SK-N-SH treated with all-trans-retinoic acid at 6 μM for 48 hours (cell line): Measurements from ENCODE around the gene APAF1.

Experiments
- ATAC-seq: fragments of 200-7000 bp; cut with Tn5 transposase; 3 replicates; pipeline ENCODE4 v1.9.1; 2020; ENCODE audit warnings: mild to moderate bottlenecking, moderate library complexity
- ARNTL ChIP-seq: fragments of 450-650 bp; formaldehyde crosslinking; IDR thresholded peaks from 2 replicates; pipeline ENCODE4 v1.5.0; 2020; ENCODE audit warnings: low read depth, mild to moderate bottlenecking, moderate library complexity, borderline replicate concordance
- BACH2 ChIP-seq: fragments of 250-450 bp; sonication (Bioruptor Pico); IDR thresholded peaks from 2 replicates; pipeline ENCODE4 v1.9.0; 2021; ENCODE audit warnings: mild to moderate bottlenecking, borderline replicate concordance
- CREB5 ChIP-seq: fragments of 250-450 bp; sonication (Bioruptor Pico); IDR thresholded peaks from 2 replicates; pipeline ENCODE4 v1.5.1; 2020; ENCODE audit warnings: low read depth, mild to moderate bottlenecking, moderate library complexity
- CSDC2 ChIP-seq: fragments of 250-450 bp; sonication (Bioruptor Pico); IDR thresholded peaks from 2 replicates; pipeline ENCODE4 v1.5.0; 2020; ENCODE audit warnings: mild to moderate bottlenecking, moderate library complexity
- CSRNP3 ChIP-seq: fragments of 250-450 bp; sonication (Bioruptor Pico); IDR thresholded peaks from 2 replicates; pipeline ENCODE4 v1.5.1; 2021; ENCODE audit warnings: mild to moderate bottlenecking, moderate library complexity
- ESRRG ChIP-seq: fragments of 250-450 bp; sonication (Bioruptor Pico); IDR thresholded peaks from 2 replicates; pipeline ENCODE4 v1.6.1; 2021; ENCODE audit warnings: mild to moderate bottlenecking
- GLIS3 ChIP-seq: fragments of 250-450 bp; sonication (Bioruptor Pico); IDR thresholded peaks from 2 replicates; pipeline ENCODE4 v1.5.0; 2020; ENCODE audit warnings: mild to moderate bottlenecking, moderate library complexity
- ISL1 ChIP-seq: fragments of 250-450 bp; sonication (Bioruptor Pico); IDR thresholded peaks from 2 replicates; pipeline ENCODE4 v2.1.2; 2022; ENCODE audit warnings: mild to moderate bottlenecking, moderate library complexity
- PPARA ChIP-seq: fragments of 250-450 bp; sonication (Bioruptor Pico); IDR thresholded peaks from 2 replicates; pipeline ENCODE4 v1.5.0; 2020; ENCODE audit warnings: mild to moderate bottlenecking, borderline replicate concordance
- SNAI2 ChIP-seq: fragments of 250-450 bp; sonication (Bioruptor Pico); IDR thresholded peaks from 2 replicates; pipeline ENCODE4 v1.5.0; 2020; ENCODE audit warnings: mild to moderate bottlenecking, moderate library complexity
- TCF4 ChIP-seq: fragments of 250-450 bp; sonication (Bioruptor Pico); IDR thresholded peaks from 2 replicates; pipeline ENCODE4 v1.8.0; 2021; ENCODE audit warnings: mild to moderate bottlenecking, moderate library complexity, borderline replicate concordance
- TOX ChIP-seq: fragments of 250-450 bp; sonication (Bioruptor Pico); IDR thresholded peaks from 2 replicates; pipeline ENCODE4 v1.8.0; 2021; ENCODE audit warnings: mild to moderate bottlenecking, moderate library complexity, borderline replicate concordance
- ZC3H10 ChIP-seq: fragments of 250-450 bp; sonication (Bioruptor Pico); IDR thresholded peaks from 2 replicates; pipeline ENCODE4 v1.5.1; 2021; ENCODE audit warnings: mild to moderate bottlenecking, moderate library complexity
- ZFP3 ChIP-seq: fragments of 250-450 bp; sonication (Bioruptor Pico); IDR thresholded peaks from 2 replicates; pipeline ENCODE4 v1.5.0; 2020; ENCODE audit warnings: mild to moderate bottlenecking, moderate library complexity
- ZNF565 ChIP-seq: fragments of 450-650 bp; formaldehyde crosslinking; conservative IDR thresholded peaks from 2 replicates; pipeline ENCODE4 v1.5.0; 2020; ENCODE audit warnings: low read depth, mild to moderate bottlenecking, moderate library complexity
- ZNF70 ChIP-seq: fragments of 450-650 bp; formaldehyde crosslinking; IDR thresholded peaks from 2 replicates; pipeline ENCODE4 v1.5.0; 2020; ENCODE audit warnings: mild to moderate bottlenecking, moderate library complexity
- TF ChIP-seq, protein P1 (sequence below): fragments of 250-450 bp; sonication (Bioruptor Pico); IDR thresholded peaks from 2 replicates; pipeline ENCODE4 v1.8.0; 2021; ENCODE audit warnings: low read depth, mild to moderate bottlenecking, moderate library complexity, borderline replicate concordance
- TF ChIP-seq, protein P2 (sequence below): fragments of 250-450 bp; sonication (Bioruptor Pico); IDR thresholded peaks from 2 replicates; pipeline ENCODE4 v1.8.0; 2020; ENCODE audit warnings: mild to moderate bottlenecking, moderate library complexity, borderline replicate concordance
- TF ChIP-seq, protein P3 (sequence below): fragments of 250-450 bp; sonication (Bioruptor Pico); IDR thresholded peaks from 2 replicates; pipeline ENCODE4 v1.5.0; 2020; ENCODE audit warnings: mild to moderate bottlenecking, moderate library complexity

Gene APAF1

GRCh38 chr12:98730412-98730811, 85.3 kb downstream of the APAF1 start:
- TF ChIP-seq ISL1 (CRISPR knock-in tag), result no peak
- no peak for TF ChIP-seq ZC3H10 (CRISPR knock-in tag)
- TF ChIP-seq, all 23 proteins: peak for 0
- no peak for ATAC-seq

DNA sequence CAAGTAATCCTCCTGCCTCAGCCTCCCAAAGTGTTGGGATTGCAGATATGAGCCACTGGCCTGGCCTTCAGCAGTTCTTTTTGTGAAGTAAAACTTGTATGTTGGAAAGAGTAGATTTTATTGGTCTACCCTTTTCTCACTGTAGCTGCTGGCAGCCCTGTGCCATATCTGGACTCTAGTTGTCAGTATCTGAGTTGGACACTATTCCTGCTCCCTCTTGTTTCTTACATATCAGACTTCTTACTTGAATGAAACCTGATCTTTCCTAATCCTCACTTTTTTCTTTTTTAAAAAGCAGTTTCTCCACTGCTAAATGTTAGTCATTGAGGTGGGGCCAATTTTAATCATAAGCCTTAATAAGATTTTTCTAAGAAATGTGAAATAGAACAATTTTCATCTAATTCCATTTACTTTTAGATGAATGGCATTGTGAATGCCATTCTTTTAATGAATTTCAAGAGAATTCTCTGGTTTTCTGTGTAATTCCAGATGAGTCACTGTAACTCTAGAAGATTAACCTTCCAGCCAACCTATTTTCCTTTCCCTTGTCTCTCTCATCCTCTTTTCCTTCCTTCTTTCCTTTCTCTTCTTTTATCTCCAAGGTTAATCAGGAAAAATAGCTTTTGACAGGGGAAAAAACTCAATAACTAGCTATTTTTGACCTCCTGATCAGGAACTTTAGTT, 88.7 kb downstream of the APAF1 start:
- ATAC-seq, result peak; percentile 78
- TF ChIP-seq ZC3H10 (CRISPR knock-in tag) (peak; percentile 63; the same call in 1 of the 2 replicates), ZNF70 (CRISPR knock-in tag) (no peak)
- TF ChIP-seq, all 23 proteins: peak for 1

DNA sequence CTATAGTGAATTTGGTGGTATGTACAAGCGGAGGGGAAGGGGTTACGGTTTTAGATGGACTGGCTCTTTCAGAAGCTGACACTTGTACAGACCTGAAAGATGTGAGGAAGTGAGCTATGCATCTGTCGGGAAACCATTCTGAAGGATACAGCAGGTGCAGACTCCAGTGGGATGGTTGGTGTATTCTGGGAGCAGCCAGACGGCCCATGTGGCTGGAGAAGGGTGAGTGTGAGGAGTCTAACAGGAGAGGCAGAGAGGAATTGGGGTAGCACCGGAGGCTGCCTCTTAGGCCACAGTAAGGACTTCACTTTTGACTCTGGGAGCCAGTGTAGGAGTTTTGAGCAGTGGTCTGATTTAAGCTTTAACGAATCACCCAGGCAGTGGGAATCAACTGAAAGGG, 90.7 kb downstream of the APAF1 start:
- TF ChIP-seq CSRNP3 (CRISPR knock-in tag), result no peak
- TF ChIP-seq ZFP3 (CRISPR knock-in tag), result no peak
- TF ChIP-seq, protein P1, sequence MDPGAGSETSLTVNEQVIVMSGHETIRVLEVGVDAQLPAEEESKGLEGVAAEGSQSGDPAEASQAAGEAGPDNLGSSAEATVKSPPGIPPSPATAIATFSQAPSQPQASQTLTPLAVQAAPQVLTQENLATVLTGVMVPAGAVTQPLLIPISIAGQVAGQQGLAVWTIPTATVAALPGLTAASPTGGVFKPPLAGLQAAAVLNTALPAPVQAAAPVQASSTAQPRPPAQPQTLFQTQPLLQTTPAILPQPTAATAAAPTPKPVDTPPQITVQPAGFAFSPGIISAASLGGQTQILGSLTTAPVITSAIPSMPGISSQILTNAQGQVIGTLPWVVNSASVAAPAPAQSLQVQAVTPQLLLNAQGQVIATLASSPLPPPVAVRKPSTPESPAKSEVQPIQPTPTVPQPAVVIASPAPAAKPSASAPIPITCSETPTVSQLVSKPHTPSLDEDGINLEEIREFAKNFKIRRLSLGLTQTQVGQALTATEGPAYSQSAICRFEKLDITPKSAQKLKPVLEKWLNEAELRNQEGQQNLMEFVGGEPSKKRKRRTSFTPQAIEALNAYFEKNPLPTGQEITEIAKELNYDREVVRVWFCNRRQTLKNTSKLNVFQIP (CRISPR knock-in tag), result no peak
- no peak for TF ChIP-seq ARNTL
- no peak for TF ChIP-seq ZNF70 (CRISPR knock-in tag)
- no peak for TF ChIP-seq ISL1 (CRISPR knock-in tag)
- TF ChIP-seq ZNF565, result no peak

DNA sequence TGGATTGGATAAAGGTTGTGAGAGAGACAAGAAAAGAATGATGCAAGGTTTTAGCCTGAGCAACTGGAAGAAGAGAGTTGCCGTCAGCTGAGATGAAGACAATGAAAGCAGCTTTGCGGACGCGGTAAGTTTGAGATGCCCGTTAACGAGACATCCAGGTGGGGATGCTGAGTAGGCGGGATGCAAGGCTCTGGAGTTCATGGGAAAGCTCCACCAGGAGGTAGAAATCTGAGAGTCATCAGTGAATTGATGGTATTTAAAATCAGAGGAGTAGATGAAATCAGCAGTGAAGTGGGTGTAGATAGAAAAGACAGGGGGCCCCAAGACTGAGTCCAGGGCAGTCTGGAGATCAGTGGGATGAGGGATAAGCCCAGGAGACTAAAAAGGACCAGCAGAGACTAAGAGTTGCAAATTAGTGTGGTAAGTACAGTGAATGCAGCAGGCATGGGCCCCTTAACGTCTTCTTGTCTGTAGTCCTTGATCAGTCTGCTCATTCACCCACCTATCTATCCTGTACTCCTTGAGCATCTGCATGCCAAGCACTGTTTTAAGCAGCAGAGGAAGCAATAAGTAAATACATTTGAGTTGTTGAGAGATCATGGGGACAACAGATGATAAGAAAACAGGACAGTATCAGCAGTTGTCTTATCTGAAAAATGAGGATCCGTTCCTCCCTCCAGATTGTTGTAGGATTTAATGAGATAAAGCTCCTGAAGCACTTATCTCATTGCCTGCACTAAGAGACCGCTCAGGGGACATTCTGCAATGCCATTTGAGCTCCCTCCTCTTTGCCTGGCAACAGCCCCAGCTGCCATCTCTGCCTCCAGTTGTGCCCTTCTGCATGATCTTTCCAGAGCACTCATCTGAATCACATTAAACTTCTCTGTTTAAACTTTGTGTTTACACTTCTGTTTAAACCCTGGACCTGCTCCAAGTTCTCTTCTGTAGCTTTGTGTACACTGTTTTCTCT, 91.5 kb downstream of the APAF1 start:
- ATAC-seq, result peak; percentile 52
- TF ChIP-seq BACH2 (CRISPR knock-in tag), result no peak
- no peak for TF ChIP-seq ARNTL
- no peak for TF ChIP-seq ESRRG (CRISPR knock-in tag)
- no peak for TF ChIP-seq TOX (CRISPR knock-in tag)
- TF ChIP-seq CREB5 (CRISPR knock-in tag), result no peak
- no peak for TF ChIP-seq ZC3H10 (CRISPR knock-in tag)
- TF ChIP-seq PPARA (CRISPR knock-in tag), result no peak
- no peak for TF ChIP-seq GLIS3 (CRISPR knock-in tag)
- TF ChIP-seq, protein P2, sequence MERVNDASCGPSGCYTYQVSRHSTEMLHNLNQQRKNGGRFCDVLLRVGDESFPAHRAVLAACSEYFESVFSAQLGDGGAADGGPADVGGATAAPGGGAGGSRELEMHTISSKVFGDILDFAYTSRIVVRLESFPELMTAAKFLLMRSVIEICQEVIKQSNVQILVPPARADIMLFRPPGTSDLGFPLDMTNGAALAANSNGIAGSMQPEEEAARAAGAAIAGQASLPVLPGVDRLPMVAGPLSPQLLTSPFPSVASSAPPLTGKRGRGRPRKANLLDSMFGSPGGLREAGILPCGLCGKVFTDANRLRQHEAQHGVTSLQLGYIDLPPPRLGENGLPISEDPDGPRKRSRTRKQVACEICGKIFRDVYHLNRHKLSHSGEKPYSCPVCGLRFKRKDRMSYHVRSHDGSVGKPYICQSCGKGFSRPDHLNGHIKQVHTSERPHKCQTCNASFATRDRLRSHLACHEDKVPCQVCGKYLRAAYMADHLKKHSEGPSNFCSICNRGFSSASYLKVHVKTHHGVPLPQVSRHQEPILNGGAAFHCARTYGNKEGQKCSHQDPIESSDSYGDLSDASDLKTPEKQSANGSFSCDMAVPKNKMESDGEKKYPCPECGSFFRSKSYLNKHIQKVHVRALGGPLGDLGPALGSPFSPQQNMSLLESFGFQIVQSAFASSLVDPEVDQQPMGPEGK (CRISPR knock-in tag), result no peak
- TF ChIP-seq CSDC2, result no peak
- TF ChIP-seq, protein P3, sequence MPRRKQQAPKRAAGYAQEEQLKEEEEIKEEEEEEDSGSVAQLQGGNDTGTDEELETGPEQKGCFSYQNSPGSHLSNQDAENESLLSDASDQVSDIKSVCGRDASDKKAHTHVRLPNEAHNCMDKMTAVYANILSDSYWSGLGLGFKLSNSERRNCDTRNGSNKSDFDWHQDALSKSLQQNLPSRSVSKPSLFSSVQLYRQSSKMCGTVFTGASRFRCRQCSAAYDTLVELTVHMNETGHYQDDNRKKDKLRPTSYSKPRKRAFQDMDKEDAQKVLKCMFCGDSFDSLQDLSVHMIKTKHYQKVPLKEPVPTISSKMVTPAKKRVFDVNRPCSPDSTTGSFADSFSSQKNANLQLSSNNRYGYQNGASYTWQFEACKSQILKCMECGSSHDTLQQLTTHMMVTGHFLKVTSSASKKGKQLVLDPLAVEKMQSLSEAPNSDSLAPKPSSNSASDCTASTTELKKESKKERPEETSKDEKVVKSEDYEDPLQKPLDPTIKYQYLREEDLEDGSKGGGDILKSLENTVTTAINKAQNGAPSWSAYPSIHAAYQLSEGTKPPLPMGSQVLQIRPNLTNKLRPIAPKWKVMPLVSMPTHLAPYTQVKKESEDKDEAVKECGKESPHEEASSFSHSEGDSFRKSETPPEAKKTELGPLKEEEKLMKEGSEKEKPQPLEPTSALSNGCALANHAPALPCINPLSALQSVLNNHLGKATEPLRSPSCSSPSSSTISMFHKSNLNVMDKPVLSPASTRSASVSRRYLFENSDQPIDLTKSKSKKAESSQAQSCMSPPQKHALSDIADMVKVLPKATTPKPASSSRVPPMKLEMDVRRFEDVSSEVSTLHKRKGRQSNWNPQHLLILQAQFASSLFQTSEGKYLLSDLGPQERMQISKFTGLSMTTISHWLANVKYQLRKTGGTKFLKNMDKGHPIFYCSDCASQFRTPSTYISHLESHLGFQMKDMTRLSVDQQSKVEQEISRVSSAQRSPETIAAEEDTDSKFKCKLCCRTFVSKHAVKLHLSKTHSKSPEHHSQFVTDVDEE (CRISPR knock-in tag), result peak; percentile 64; the same call in 1 of the 2 replicates
- TF ChIP-seq, protein P1 (CRISPR knock-in tag), result no peak
- no peak for TF ChIP-seq SNAI2 (CRISPR knock-in tag)
- TF ChIP-seq TCF4 (CRISPR knock-in tag), result peak; percentile 64; the same call in 1 of the 2 replicates
- TF ChIP-seq ZNF565, result no peak
- TF ChIP-seq ZNF70 (CRISPR knock-in tag), result no peak
- no peak for TF ChIP-seq ISL1 (CRISPR knock-in tag)

More for the DNA sequence above, 90.7 kb downstream of the APAF1 start:
- ATAC-seq, result no peak
